HG03159 (cell line): ENCODE measurements around the gene FLNA.
"Not testable (repeated sequence)": the region's sequence is repeated elsewhere in the genome, so short reads cannot be mapped to it uniquely, and the experiment has no call there.

Experiments
- ATAC-seq: cut with Tn5 transposase; IDR thresholded peaks from one replicate; pipeline ENCODE4 v1.9.1; 2021; ENCODE audit warnings: mild to moderate bottlenecking, moderate library complexity; ENCODE audit not compliant: unreplicated experiment

Gene FLNA

DNA sequence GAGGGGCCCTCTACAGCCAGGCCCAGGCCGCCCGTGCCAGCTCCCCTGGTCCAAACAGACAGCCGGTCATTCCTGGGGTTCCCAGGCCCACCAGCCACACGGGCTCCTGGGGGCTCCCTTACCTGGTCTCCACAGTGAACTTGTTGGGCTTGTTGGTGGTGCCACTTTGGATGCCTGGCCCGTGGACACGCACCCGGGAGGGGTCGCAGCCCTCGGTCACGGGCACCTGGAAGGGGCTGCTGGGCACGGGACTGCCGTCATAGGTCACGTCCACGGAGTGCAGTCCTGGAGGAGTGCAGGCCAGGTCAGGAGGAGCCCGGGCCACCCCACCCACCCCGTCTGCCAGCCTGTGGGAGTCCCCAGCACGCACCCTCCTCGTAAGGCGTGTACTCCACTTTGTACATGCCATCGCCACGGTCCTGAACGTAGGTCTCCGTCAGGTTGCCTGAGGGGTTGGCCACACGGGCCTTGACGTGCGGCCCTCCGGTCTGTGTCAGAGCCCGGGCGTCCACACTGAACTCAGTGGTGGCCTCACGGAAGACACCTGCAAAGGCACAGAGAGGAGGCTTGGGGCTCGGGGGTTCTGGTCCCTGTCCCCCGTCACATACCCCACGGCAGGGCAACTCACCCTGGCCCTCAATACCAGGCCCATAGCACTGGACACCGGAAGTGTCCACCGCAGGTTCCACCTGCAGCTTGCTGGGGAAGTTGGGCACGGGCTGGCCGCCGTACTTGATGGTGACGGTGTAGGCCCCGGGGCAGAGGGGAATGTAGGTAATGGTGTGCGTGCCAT is 14.9 kb downstream of the FLNA start:
- ATAC-seq, result no peak

DNA sequence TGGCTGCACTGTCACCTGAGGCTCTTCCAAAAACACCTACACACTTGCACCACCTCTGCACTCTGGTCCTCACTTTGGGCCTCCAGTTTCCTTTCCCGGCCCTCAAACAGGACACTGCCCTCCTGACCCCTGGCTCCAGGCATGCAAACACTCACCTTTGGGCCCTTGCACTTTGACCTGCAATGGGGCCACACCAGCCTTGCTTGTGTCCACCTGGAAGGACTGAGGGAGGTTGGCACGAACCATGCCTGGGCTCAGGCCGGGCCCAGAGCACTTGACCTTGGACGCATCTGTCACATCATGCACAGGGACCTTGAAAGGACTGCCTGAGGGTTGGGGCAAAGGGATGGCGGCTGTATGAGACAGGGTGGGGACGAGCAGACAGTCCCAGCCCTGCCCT is 15.6 kb downstream of the FLNA start:
- no peak for ATAC-seq

DNA sequence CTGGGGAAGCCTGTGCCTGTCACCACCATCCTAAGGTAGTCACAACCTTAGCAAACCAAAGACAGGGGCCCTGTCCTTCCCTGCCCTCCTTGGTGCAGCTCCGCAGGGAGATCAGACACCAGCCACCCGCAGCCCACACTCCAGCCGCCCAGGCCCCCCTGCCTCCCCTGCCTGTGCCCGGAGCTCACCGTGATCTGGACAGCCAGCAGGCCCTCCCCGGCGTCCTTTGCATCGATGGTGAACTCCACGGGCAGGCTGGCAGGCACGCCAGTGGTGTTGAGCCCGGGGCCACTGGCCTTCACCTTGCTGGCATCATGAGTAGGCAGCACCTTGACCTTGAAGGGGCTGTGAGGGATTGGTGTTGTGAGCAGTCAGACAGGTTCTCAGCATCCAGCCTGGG is 16.4 kb downstream of the FLNA start:
- no peak for ATAC-seq

DNA sequence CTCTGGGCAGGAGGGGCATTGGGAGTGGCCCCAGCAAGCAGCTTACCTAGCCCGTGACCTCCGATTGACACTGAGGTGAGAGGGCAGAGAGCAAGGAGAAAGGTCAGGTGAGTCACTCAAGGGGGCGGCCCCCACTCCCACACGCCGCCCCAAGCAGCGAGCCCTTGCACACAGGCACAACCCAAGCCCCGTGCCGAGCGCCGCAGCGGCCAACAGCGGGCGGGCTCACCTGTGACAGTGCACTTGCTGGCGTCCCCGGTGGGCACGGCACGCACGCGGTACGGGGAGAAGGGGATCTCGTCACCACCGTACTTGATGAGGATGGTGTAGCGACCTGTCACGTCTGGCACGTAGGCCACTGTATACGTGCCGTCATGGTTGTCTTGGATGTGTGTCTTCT is 17.2 kb downstream of the FLNA start:
- ATAC-seq, result no peak

DNA sequence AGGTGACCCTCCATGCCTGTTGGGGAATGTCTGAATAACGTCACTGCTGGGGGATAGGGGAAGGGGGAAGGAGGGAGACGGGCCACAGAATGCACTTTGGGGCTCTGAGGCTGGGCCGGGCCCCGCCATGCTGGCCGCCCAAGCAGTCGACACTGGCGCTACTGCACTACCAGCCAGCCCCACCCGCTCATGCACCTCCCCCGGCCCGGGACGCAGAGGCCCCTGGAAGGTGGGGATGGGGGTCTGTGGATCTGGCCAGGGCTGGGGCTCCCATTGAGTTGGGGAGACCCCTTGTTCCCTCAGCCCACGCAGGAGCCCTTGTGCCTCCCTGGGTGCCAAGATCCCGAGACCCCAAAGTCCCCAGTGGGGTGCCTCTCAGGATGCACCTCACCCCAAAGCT is 17.8 kb downstream of the FLNA start:
- no peak for ATAC-seq

DNA sequence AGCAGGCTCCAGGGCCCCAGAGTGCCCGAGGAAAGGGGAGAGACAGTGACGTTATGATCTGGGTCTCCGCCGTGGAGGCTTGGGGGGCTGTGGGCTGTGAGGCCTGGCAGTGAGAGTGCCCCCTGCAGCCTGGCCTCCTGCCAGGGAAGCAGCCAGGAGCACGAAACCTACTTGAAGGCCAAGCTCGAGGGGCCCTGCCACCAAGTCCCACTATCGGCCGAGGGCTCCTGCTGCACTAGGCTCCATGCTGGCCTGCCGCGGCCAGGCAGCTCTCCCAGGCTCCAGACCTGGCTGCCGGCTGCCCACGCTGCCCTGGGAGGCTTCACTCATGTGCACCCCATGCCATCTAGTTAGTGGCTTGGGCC is 18.7 kb downstream of the FLNA start:
- ATAC-seq, result no peak

DNA sequence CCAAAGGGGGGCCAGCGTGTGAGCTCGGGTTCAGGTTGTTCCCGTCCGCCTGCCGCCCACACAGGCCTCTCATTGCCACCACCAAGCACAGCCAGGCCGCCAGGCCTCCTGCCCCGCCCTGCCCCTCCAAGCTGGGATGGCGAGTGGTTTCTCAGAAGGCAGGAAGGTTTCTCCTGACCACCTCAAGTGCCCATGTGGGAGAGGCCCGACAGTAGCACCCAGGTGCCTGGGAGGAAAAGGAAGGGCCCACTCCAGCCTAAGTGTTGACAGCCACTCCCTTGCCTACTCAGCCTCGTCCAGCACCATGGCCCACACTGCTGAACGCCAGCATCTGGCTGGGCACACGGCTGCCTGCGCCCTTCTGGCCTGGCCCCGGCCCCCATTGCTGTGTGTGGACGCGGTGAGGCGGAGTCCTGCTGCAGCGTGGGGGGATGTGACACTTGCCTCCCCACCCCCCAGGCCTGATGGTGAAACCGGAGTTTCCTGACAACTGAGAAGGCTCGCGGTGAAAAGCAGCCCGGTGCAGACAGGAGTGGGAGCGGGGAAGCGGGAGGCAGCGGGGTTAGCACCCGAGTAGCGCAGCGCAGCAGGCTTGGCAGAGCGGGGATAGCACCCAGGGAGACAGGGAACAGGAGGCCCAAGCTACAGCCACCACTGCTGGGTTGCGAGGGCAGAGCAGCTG is 19.2 kb downstream of the FLNA start:
- ATAC-seq, result no peak

DNA sequence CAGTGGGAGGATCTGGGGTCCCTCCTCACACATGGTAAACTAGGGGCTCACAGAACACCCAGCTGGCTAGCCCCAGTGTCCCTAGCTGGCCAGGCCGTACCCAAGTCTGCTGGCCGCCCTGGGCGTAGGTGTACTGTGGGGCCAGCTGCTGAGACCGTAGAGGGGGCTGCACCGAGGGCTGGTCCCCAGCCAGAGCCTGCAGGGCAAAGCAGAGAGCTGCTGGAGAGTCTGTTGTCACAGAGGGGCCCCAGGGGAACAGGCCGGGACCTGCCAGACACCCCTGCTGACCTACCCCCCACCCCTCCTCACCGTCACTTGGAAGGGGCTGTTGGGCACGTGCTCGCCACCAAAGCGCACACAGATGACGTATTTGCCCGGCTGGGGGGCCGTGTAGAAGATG is 19.9 kb downstream of the FLNA start:
- no peak for ATAC-seq

DNA sequence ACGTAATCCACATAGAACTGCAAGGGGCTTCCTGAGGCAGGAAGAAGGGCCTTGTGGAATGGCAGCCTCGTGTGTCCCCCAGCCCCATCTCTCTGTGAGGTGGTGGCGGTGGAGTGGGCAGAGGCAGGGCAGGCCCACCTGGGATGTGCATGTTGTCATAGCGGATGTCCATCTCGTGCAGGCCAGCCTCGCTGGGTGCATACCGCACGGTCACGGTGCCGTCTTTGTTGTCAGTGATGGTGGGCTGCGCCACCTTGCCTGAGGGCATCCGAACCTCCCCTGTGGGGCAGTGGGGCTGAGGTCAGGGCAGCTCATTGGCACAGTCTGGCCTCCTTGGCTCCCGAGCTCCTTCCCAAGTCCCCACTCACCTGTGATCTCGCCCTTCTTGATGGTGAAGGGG is 20.4 kb downstream of the FLNA start:
- no peak for ATAC-seq

DNA sequence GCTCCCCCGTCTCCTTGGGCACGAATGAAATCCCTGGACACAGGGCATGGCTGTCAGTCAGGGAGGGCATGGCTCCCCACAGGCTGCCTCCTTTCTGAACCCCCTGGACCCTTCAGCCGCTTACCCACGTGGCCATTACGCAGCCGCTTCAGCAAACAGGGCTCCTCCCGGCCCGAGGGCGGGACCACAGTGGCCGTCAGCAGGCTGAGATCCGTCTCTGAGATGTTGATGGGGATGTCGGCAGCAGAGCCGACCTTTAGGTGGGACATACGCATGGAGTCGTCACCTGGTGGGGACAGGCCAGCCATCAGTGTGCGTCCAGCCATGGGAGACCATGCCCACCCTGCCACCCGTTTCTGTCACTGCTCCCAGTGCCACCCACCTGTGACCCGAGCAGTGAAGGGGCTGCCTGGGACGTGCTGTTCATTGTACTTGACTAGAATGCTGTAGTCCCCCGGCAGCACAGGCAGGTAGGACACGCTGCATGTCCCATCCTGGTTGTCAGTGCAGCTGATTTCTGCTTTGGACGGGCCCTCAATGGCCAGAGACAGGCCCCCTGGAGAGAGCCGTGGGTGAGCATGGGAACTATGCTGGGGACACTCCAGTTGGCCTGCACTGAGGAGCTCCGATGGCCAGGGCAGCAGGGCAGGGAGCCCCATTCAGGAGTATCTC is 21.1 kb downstream of the FLNA start:
- ATAC-seq, result no peak

DNA sequence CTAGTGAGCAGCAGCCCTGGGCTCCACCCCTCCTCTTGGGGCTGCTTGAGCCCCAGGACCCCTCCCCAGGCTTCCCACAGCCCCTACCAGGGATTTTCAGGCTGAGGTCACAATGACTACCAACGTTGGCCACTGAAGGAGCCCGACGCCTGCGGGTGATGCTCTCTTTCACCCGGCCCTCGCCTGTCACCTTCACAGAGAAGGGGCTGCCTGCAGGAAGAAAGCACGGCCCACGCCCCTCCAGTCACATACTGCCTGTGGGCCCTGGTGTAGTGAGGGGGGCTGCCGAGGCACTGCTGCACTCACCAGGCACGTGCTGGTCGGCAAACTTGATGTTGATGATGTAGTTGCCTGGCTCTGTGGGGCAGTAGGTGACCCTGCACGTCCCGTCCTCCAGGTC is 22.0 kb downstream of the FLNA start:
- no peak for ATAC-seq

DNA sequence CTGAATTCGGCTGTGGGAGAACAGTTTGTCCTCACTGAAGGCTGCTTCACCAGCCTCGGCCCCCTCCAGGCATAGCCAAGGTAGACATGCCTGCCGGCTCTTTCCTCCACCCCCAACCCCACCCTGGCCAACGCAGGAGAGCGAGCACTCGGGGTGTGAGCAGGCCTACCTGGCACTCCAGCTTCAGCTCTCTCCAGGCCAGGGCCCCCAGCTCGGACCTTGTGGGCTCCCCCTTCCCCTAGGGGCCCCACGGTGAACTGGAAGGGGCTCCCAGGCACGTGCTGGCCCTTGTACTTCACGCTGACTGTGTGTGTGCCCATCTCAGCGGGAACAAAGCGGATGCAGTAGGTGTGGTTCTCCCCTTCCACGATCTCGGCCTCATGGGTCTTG is 22.4 kb downstream of the FLNA start:
- ATAC-seq, result no peak

DNA sequence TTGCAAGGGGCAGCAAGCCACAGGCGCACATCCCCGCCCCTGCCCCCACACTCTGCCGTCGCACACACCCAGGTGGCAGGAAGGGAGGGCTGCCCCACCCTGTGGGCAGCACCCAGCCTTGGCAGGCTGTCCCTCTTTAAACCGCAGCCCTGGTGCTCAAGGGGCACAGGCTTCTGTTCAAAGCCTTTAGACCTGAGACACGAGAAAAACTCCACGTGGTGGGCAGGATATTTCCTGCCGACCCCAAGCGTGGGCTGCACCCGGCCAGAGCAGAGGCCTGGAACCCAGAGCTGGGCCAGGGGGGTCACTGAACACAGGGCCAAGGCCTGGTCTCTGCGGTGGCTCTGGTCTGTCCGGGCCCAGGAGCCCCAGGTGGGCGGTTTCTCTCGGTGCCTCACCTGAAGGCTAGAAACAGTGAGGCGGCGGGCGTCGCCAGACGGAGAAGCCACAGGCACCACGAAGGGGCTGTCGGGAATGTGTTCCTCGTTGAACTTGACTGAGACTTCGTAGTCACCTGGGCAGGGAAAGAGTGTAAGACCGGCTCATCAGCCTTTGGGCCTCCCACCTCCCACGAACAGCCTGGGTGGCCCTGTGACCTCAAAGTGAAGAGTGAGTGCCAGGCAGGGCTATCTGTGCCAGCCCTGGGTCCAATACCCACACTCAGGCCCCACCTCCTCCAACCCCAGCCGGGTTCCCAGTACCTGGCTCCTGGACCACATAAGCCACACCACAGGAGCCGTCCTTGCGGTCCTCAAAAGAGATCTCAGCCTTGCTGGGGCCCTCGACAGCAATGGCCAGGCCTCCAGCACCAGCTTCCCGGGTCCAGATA is 23.0 kb downstream of the FLNA start:
- no peak for ATAC-seq

DNA sequence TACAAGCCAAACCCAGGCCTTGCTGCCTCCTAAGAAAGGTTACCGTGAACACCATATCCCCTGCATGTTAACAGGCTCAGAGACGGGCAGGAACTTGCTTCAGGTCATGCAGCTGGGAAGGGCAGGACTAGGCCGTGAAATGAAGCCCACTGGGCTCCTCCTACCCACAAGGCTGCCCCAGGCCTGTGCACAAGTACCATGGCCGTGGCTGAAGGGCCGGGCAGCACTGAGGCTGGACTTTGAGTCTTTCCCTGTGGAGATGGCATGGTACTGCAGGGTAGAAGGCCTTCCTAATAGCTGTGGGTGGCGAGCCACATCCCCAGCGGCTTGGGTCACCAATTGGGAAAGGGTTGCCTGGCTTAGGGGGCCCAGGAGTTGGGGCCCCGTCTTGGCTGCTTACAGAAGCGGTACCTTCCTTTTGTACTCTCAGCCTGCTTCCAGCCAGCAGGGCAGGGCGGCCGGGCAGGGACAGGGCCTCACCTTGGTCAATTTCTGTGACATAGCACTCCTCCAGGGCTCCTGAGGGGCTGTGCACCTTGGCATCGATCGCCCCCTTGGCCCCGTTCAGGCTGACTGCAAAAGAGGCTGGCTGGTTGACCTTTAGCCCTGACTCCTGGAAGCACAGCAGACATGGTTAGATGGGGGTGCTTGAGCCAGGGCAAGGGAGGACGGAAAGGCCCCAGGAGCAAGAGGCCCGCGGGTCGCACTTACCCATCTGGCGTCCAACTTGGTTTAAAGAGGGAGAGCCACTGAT is 23.8 kb downstream of the FLNA start:
- no peak for ATAC-seq

DNA sequence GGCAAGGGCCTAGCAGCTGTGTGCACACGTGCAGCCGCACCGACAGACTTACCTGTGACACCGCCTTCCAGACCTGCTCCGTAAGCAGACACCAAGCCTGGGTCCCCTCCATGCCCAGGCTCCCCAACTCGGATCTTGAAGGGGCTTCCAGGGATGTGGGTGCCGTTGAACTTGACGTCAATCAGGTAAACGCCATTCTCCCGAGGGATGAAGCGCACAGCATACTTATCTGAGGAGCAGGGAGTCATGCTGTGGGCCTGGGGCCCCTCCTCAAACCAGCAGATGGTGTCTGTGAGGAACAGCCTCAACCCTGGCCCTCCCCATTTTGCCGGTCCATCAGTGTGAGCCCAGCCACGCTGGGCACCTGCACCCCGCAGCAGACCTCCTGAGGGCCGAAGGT is 24.5 kb downstream of the FLNA start:
- ATAC-seq, result no peak

DNA sequence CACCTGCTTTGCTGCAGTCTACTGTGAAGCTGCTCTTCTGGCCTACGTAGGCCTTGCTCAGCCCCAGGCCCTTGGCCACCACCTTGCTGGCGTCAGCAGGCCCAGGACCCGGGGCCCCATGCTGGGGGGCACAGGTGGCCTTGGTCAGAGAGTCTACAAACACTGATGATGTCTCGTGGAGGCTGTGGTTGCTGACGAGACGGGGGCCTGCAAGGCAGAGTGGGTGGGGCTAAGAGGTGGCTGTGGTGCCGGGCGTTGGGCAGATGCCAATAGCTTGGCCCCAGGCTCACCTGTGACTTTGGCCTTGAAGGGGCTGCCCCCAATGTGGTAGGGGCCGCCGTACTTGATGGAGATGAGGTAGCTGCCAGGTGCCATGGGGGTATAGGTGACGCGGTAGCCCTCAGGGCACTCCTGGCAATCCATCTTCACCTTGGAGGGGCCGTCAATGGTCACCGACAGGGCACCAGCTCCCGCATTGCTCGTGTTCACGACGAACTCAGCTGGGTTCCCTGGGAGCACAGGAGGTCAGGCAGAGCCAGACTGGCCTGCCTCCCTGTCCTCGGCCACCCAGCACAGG is 25.0 kb downstream of the FLNA start:
- no peak for ATAC-seq

DNA sequence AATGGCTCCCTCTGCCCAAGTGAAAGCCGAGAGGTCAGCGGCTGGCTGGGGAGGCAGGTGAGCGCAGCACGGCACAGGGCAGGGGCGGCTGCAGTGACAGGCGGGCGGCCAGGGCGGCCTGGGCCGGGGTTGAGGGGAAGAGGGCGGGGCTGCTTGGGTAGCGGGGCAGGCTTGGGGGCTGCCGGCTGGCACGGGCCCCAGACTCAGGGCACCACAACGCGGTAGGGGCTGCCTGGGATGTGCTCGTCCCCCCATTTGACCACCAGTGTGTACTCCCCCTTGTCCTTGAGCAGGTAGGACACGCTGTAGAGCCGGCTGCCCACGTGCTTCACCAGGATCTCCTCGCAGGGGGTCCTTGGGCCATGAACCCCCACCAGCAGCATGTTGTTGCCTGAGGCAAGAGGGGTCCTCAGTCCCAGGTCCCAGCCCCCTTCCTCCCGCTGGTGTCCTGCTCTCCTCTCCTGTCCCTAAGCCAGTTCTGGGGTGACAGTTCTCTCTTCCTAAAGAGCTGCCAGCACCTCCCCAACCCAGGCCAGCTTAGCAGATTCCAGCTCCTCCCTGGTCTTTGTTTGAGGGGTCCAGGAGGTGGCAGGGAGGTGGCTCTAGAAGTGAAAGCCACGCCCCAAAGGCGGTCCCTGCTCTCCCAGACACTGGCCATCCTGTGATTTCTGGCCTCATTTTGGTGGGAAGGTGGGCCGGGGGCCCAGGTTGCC is 25.6 kb downstream of the FLNA start:
- no peak for ATAC-seq

DNA sequence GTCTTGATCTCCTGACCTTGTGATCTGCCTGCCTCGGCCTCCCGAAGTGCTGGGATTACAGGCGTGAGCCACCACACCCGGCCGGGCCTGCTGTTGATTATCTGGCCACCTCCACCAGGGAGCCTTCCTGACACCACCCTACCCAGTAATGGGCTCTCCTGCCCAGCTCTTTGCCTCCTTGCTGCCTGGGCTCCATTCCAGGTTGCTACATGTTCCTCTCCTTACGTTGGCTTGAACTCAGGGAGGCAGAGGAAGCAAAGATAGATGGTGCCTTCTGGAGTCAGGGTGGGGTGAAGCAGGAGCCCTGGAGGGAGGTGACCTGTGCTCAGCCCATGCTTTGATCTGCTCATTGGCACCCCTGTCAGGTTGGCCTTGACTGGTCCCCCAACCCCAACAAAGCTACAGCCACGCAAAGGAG is 26.3 kb downstream of the FLNA start:
- no peak for ATAC-seq

DNA sequence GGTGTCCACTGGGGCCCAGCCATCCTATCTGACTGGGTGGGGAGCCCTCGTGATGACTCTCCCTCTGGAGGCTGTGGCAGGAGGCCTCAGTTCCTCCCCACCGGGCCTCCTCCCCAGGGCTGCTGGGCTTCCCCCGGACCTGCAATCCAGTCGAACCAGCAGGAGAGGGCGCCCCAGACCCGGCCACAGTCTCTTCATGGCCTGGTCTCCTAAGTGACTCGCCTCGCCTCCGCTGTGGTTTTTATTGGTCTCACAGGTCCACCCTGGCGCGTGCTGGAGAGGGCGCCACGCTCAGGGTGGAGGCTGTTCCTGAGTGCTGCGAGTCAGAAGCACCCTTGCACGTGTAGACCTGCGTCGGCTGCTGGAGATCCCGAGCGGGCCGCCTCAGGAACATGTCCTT is 30.8 kb downstream of the FLNA start:
- not testable (repeated sequence) for ATAC-seq

DNA sequence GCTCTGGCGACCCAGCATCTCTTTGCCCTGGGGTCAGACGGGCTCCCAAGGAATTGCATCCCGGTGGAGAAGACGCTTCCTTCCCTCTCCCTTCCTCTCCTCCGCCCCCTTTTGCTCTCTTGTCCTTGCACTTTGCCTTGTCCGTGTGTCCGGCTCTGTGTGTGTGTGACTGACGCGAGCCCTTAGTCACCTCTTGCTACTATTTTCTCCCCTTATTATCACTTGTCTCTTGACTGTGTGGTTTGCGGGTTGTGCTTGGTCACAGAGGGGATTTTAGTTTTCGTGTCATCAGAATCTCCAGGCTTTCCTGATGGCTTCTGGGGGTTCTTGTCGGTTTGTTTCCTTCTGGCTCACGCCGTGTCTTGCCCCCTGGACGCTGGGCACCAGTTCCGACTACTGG is 31.4 kb downstream of the FLNA start:
- not testable (repeated sequence) for ATAC-seq
